HepG2 (cell line): ENCODE data around the gene PPAN. TPM values are rescaled to one million over a fixed set of nuclear protein-coding genes. Genes with fewer than 3 reads are reported as not detected.

Experiments used
- CENPT ChIP-seq: sonication (generic); formaldehyde crosslinking; IDR thresholded peaks from 2 replicates; pipeline ENCODE4 v1.8.0; 2022; ENCODE audit warnings: low read depth, mild to moderate bottlenecking, moderate library complexity, missing genetic modification reagents
- DNMT1 ChIP-seq: sonication (generic); formaldehyde crosslinking; IDR thresholded peaks from 2 replicates; pipeline ENCODE4 v1.5.1; 2020; ENCODE audit warnings: mild to moderate bottlenecking, missing genetic modification reagents
- FOXO4 ChIP-seq: sonication (generic); formaldehyde crosslinking; conservative IDR thresholded peaks from 2 replicates; pipeline ENCODE4 v1.8.1; 2023; ENCODE audit warnings: missing genetic modification reagents
- GFI1 ChIP-seq: sonication (generic); formaldehyde crosslinking; IDR thresholded peaks from 2 replicates; pipeline ENCODE4 v1.5.0; 2020; ENCODE audit warnings: missing genetic modification reagents, mild to moderate bottlenecking, borderline replicate concordance
- HNF4A ChIP-seq: sonication (generic); formaldehyde crosslinking; IDR thresholded peaks from 2 replicates; pipeline ENCODE4 v1.4.0; 2020; ENCODE audit warnings: missing genetic modification reagents
- KMT2B ChIP-seq: IDR thresholded peaks from 2 replicates; pipeline ENCODE4 v1.6.1; 2016; ENCODE audit warnings: missing genetic modification reagents, missing compliant biosample characterization
- MXD1 ChIP-seq: sonication (generic); formaldehyde crosslinking; IDR thresholded peaks from 2 replicates; pipeline ENCODE4 v1.4.0; 2020; ENCODE audit warnings: mild to moderate bottlenecking, missing genetic modification reagents
- NFYC ChIP-seq: IDR thresholded peaks from 2 replicates; pipeline ENCODE4 v1.6.1; 2016; ENCODE audit warnings: missing genetic modification reagents, missing compliant biosample characterization
- NR2F2 ChIP-seq: IDR thresholded peaks from 2 replicates; pipeline ENCODE4 v1.6.1; 2012; ENCODE audit warnings: low read depth, inconsistent platforms, borderline replicate concordance
- PAX8 ChIP-seq: sonication (generic); formaldehyde crosslinking; IDR thresholded peaks from 2 replicates; pipeline ENCODE4 v1.8.0; 2022; ENCODE audit warnings: mild to moderate bottlenecking, missing genetic modification reagents, borderline replicate concordance
- RCOR2 ChIP-seq: IDR thresholded peaks from 2 replicates; pipeline ENCODE4 v1.6.1; 2016; ENCODE audit warnings: missing biosample characterization, missing genetic modification reagents
- SIN3A ChIP-seq: IDR thresholded peaks from 2 replicates; pipeline ENCODE4 v1.6.1; 2011; ENCODE audit warnings: low read depth, mild to moderate bottlenecking, control low read depth, low read length, borderline replicate concordance
- ZBTB40 ChIP-seq, 2 experiments: fragments of 450-650 bp in 1 of 2; sonication (generic) in 1 of 2; formaldehyde crosslinking in 1 of 2; IDR thresholded peaks; 2 replicates each; pipeline versions ENCODE4 v1.6.1 to v1.8.0; 2016 to 2022; ENCODE audit warnings: antibody characterized with exemption in 1 of 2, mild to moderate bottlenecking in 1 of 2, missing genetic modification reagents in 1 of 2
- ZBTB7B ChIP-seq: sonication (generic); formaldehyde crosslinking; IDR thresholded peaks from 2 replicates; pipeline ENCODE4 v1.4.0; 2020; ENCODE audit warnings: missing genetic modification reagents
- ZNF784 ChIP-seq: sonication (generic); formaldehyde crosslinking; IDR thresholded peaks from 2 replicates; pipeline ENCODE4 v1.5.1; 2020; ENCODE audit warnings: missing genetic modification reagents, mild to moderate bottlenecking, borderline replicate concordance
- polyA plus RNA-seq, 8 experiments: library from polyadenylated mRNA; depleted of rRNA in 3 of 8; stranded (reverse) in 7 of 8; unstranded in 1 of 8; fragments of >200 nt; fragmentation: Illumina TruSeq in 4 of 8; extraction: Trizol in 4 of 8; gene quantifications; 2 replicates each; pipeline versions ENCODE4 v1.2.1 to v1.2.3, GENCODE V29; 2011 to 2016; ENCODE audit warnings: low read depth in 4 of 8, missing spikeins in 1 of 8, mixed read lengths in 1 of 8; ENCODE audit not compliant: insufficient read depth in 1 of 8
- total RNA-seq, 5 experiments: library from RNA; depleted of rRNA; stranded (reverse); fragments of >200 nt; fragmentation: Illumina TruSeq; extraction: Trizol; gene quantifications; 2 replicates each; pipeline ENCODE4 v1.2.3, GENCODE V29; 2016; ENCODE audit warnings: low read depth in 1 of 5

PPAN gene
- total and polyA plus RNA-seq, 2 of the 13 experiments (the other 11 are each of a cell fraction or from before 2014, with no cell fraction given) = 36.2 to 41.9 TPM

- TF ChIP-seq ZBTB40 (IDR thresholded peaks at IDR 0.05) (peak; percentile 86), ZBTB40 (CRISPR knock-in tag; IDR thresholded peaks at IDR 0.05) (peak; percentile 64), RCOR2 (CRISPR knock-in tag) (no peak), PAX8 (CRISPR knock-in tag) (no peak), HNF4A (CRISPR knock-in tag) (no peak), ZBTB7B (no peak; the same call in 1 of the 2 replicates), MXD1 (CRISPR knock-in tag) (peak; percentile 100; the same call in 1 of the 2 replicates), FOXO4 (0 out of 2 replicates have a peak, but pooled peaks have one; percentile 22), NR2F2 (no peak), NFYC (0 out of 2 replicates have a peak, but pooled peaks have one; percentile 27), DNMT1 (CRISPR knock-in tag) (peak; percentile 75; the same call in 1 of the 2 replicates), SIN3A (peak; percentile 93; the same call in 1 of the 2 replicates), ZNF784 (CRISPR knock-in tag) (0 out of 2 replicates have a peak, but pooled peaks have one; percentile 71), KMT2B (CRISPR knock-in tag) (peak; percentile 82), GFI1 (CRISPR knock-in tag) (0 out of 2 replicates have a peak, but pooled peaks have one; percentile 21), CENPT (no peak)
Measured at GRCh38 chr19:10106100-10106936, at the start of gene PPAN (continued).
